Lower leg skin (tissue), 4 donors: ENCODE data around the gene HOXC9. TPM values are rescaled to one million over a fixed set of nuclear protein-coding genes. Genes with fewer than 3 reads are reported as not detected.
A peak's percentile ranks its signal among the peaks of the same experiment; 100 is the strongest.

Experiments used
- DNase-seq, 2 donors: peaks; one replicate each; pipeline ENCODE4 v3.0.0-alpha.2; 2019; ENCODE audit warnings: low spot score in 2 of 2
- H3K4me3 ChIP-seq: fragments of 200-600 bp; sonication (generic); 2 replicates; pipeline ENCODE4 v1.5.1; 2017; ENCODE audit warnings: mild to moderate bottlenecking, low read depth; ENCODE audit not compliant: poor library complexity, severe bottlenecking
- POLR2A ChIP-seq, 2 donors: fragments of 450-650 bp; IDR thresholded peaks; one replicate each; pipeline ENCODE4 v1.6.1; 2016 to 2017; ENCODE audit warnings: antibody characterized with exemption in 2 of 2, mild to moderate bottlenecking in 1 of 2, moderate library complexity in 1 of 2
- WGBS, 2 donors: methylation state at CpG; one replicate each; pipeline ENCODE4 v1.1.5; 2018; 5-methylcytosine and 5-hydroxymethylcytosine counted together
- intact Hi-C: fragments of 100-400 bp; cut with DNase I; formaldehyde crosslinking; loops from one replicate; pipeline ENCODE4 v1.15.0; 2023; ENCODE audit warnings: low total_unique reads
- total RNA-seq, 4 donors: library from RNA; depleted of rRNA; stranded (reverse); fragments of >200 nt; gene quantifications; one replicate each; pipeline ENCODE4 v1.1.0, GENCODE V29; 2016
- TF ChIP-seq, protein P1 (sequence below), 3 donors: fragments of 450-650 bp; IDR thresholded peaks; one replicate each; pipeline ENCODE4 v1.5.1; 2016; ENCODE audit warnings: antibody characterized with exemption in 3 of 3, mild to moderate bottlenecking in 3 of 3, moderate library complexity in 2 of 3

The HOXC9 gene
- total RNA-seq, 4 donors from 2014 or later = 9.6 to 16.8 (median 11.7) TPM

DNA sequence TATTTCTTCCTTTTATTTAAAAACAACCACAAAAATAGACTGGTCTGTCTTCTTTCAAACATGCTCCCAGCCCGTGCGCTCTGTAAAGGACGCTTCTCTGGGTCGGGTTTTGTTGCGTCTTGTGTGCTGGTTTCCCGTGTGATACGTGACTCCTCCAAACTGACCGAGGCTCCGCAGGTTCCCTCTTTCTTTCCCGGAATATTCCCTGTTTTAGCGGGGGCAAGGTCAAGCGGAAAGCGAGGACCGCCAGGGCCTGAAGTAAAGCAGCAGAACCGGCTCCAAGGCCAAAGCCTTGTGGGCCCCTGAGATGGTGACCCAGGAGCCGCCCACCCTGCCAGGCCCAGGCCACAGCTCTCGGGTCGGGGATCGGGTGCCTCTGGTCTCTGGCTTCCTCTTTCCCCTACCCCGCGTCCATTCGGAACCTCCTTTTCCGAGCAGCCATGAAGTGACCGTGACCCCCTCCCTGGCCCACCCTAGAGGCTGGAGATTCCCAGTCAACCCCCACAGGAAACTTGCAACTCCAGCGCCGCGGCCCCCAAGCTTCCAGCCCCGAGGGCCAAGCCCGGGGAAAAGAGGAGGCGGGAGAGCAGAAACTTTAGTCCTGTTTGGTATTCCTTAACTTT, 15.9 kb upstream of the HOXC9 start:
- WGBS, 2 donors = 4 to 10% methylated on average over 30 of the region's 30 CpGs

DNA sequence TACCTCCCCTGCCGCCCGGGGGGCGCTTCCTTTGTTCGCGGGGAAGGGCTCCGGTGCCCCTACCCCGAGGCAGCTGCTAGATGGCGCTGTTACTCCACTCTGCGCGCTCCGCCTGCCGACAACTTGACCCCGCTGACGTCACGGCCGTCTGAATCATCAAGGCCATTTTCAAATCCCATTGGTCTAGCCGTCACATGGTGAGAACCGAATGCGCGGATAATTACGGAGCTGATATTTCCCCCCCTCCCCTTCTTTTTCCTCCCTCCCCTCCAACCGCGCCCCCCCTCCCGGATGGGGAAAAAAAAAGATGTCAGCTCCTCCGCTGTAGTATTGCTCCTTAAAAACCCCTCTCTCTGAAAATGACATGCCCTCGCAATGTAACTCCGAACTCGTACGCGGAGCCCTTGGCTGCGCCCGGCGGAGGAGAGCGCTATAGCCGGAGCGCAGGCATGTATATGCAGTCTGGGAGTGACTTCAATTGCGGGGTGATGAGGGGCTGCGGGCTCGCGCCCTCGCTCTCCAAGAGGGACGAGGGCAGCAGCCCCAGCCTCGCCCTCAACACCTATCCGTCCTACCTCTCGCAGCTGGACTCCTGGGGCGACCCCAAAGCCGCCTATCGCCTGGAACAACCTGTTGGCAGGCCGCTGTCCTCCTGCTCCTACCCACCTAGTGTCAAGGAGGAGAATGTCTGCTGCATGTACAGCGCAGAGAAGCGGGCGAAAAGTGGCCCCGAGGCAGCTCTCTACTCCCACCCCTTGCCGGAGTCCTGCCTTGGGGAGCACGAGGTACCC, 14.9 kb upstream of the HOXC9 start, which contains the start of gene HOXC10:
HOXC10 (plus strand) TSS at position 246 of the 791 bp plus-strand sequence; CDS start at position 360, 114 bp downstream.
- TF ChIP-seq POLR2A (IDR thresholded peaks at IDR 0.05) = no peak
- TF ChIP-seq, protein P1, sequence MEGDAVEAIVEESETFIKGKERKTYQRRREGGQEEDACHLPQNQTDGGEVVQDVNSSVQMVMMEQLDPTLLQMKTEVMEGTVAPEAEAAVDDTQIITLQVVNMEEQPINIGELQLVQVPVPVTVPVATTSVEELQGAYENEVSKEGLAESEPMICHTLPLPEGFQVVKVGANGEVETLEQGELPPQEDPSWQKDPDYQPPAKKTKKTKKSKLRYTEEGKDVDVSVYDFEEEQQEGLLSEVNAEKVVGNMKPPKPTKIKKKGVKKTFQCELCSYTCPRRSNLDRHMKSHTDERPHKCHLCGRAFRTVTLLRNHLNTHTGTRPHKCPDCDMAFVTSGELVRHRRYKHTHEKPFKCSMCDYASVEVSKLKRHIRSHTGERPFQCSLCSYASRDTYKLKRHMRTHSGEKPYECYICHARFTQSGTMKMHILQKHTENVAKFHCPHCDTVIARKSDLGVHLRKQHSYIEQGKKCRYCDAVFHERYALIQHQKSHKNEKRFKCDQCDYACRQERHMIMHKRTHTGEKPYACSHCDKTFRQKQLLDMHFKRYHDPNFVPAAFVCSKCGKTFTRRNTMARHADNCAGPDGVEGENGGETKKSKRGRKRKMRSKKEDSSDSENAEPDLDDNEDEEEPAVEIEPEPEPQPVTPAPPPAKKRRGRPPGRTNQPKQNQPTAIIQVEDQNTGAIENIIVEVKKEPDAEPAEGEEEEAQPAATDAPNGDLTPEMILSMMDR (IDR thresholded peaks at IDR 0.05) = peak in 1 of 3 donors; percentile 53
- peak within 1 kb of the TSS; percentile 41 for H3K4me3 ChIP-seq
- intact Hi-C loops = no loop called here
- DNase-seq = peak; percentile 97 to 99
- 1 to 2% methylated on average over 42 to 55 of the region's 55 CpGs for WGBS, 2 donors

More for the DNA sequence above, 15.9 kb upstream of the HOXC9 start:
- intact Hi-C loops = no loop called here
- TF ChIP-seq, protein P1 (IDR thresholded peaks at IDR 0.05) = no peak
- TF ChIP-seq POLR2A (IDR thresholded peaks at IDR 0.05) = no peak
- no peak overlapping the region for H3K4me3 ChIP-seq
- DNase-seq = no peak

DNA sequence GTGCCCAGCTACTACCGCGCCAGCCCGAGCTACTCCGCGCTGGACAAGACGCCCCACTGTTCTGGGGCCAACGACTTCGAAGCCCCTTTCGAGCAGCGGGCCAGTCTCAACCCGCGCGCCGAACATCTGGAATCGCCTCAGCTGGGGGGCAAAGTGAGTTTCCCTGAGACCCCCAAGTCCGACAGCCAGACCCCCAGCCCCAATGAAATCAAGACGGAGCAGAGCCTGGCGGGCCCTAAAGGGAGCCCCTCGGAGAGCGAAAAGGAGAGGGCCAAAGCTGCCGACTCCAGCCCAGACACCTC, 14.3 kb upstream of the HOXC9 start:
- no peak for TF ChIP-seq POLR2A (IDR thresholded peaks at IDR 0.05)
- TF ChIP-seq, protein P1 (IDR thresholded peaks at IDR 0.05) = no peak
- intact Hi-C loops = no loop called here
- H3K4me3 ChIP-seq = peak overlapping the region; percentile 41
- DNase-seq = no peak
- WGBS, 2 donors = 2 to 4% methylated on average over 9 to 21 of the region's 21 CpGs

DNA sequence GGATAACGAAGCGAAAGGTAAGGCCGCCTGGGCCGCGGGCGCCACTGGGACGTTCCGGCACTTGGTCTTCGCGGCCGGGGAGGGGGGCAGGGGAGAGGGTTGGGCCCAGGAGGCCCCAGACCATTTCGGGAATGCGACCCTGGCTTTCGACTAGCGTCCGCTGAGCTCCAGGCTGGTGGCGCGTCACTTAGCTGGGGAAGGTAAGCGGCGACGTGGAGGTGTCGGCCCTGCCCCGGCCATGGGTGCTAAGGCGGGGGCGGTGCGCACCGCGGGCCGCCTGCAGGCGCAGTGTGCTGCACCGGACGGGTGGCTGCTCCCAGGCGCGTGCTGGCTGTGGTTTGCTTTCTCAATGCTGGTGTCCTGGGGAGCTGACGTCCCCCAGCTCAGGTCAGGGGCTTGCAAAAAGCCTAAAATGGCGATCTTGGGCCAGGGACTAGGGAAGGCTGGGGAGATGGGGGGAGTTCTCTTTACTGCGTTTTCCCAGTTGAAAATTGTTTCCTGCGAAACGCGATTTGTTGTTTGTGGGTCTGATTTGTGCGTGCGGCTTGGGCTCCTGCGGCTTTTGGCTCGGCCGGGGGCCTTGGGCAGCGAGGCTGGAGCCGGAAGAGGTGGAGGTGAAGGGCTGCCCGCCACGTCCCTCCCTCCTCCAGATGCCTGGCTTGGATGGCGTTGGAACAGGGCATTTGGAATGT, 13.8 kb upstream of the HOXC9 start:
- peak overlapping the region; percentile 41 for H3K4me3 ChIP-seq
- no peak for DNase-seq
- intact Hi-C loops = no loop called here
- TF ChIP-seq, protein P1 (IDR thresholded peaks at IDR 0.05) = no peak
- no peak for TF ChIP-seq POLR2A (IDR thresholded peaks at IDR 0.05)
- 1% methylated on average over 15 to 35 of the region's 50 CpGs for WGBS, 2 donors

DNA sequence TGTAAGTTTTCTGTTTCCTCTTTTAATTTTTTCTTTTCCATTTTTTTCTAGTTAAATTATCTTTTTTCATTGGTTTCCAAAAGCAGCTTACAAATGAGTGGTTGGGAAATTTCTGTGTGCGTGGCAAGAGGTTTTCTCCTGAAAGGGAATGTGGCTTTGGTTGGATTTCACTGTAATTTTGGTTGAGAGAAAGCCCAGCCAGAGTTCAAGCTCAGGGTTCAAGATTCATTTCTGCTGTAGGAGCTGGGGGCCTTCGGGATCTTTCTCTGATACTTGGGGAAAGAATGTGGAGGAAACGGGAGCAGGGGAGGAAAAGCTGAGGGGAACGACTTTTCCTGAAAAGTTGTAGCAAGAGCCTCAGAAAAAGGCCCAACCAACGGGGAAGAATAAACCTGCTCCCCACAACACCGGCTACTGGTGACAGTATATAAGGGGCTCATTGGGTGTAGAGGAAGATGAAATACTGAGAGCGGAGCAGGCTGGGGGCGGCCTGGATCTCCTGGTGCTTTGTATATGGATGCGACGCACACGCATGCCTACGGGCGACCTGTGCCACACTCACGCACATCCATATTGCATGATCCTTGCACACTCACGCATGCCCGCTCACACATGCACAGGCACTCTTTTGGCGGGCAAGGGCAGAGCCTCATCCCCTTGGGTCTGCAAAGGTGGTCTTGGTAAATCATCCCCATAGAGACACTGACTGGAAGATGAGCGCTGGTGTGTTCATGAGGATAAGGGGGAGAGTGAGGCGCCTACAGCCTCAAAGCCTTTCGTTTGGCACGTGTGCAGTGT, 13.1 kb upstream of the HOXC9 start:
- no peak for DNase-seq
- intact Hi-C loops = no loop called here
- 13 to 21% methylated on average over 21 of the region's 21 CpGs for WGBS, 2 donors
- no peak for TF ChIP-seq POLR2A (IDR thresholded peaks at IDR 0.05)
- TF ChIP-seq, protein P1 (IDR thresholded peaks at IDR 0.05) = no peak
- no peak overlapping the region for H3K4me3 ChIP-seq
